Measurements from ENCODE around the gene MINAR1.
"Not testable (repeated sequence)": the region's sequence is repeated elsewhere in the genome, so short reads cannot be mapped to it uniquely, and the experiment has no call there.

The MINAR1 gene

GRCh38 chr15:79431636-79432344 is at the start of gene MINAR1:
TSS of gene MINAR1 (plus strand) at chr15:79432336. CDS start at chr15:79456148, 23,812 bp downstream.
- no peak for DNase-seq

GRCh38 chr15:79394231-79394630 is 37.9 kb upstream of the MINAR1 start:
- DNase-seq = no peak

GRCh38 chr15:79396850-79397249 is 35.3 kb upstream of the MINAR1 start:
- DNase-seq = no peak

GRCh38 chr15:79397269-79397910 is 34.7 kb upstream of the MINAR1 start:
- DNase-seq = no peak

GRCh38 chr15:79399606-79400005 is 32.5 kb upstream of the MINAR1 start:
- DNase-seq = no peak

GRCh38 chr15:79400650-79401049 is 31.5 kb upstream of the MINAR1 start:
- no peak for DNase-seq

- no peak for DNase-seq
Measured at GRCh38 chr15:79401301-79401700, 30.8 kb upstream of the MINAR1 start.

GRCh38 chr15:79402136-79402535 is 30.0 kb upstream of the MINAR1 start:
- no peak for DNase-seq

- no peak for DNase-seq
Measured at GRCh38 chr15:79403501-79403900, 28.6 kb upstream of the MINAR1 start.

- DNase-seq = no peak
Measured at GRCh38 chr15:79406210-79406609, 25.9 kb upstream of the MINAR1 start.

- DNase-seq = no peak
Measured at GRCh38 chr15:79408041-79408440, 24.1 kb upstream of the MINAR1 start.

GRCh38 chr15:79410237-79410636 is 21.9 kb upstream of the MINAR1 start:
- no peak for DNase-seq

GRCh38 chr15:79412010-79412409 is 20.1 kb upstream of the MINAR1 start:
- no peak for DNase-seq

- no peak for DNase-seq
Measured at GRCh38 chr15:79412429-79412828, 19.7 kb upstream of the MINAR1 start.

- DNase-seq = no peak
Measured at GRCh38 chr15:79416876-79417275, 15.3 kb upstream of the MINAR1 start.

GRCh38 chr15:79418693-79419279 is 13.3 kb upstream of the MINAR1 start:
- DNase-seq = no peak

- no peak for DNase-seq
Measured at GRCh38 chr15:79425591-79426295, 6.4 kb upstream of the MINAR1 start.

GRCh38 chr15:79426899-79427298 is 5.2 kb upstream of the MINAR1 start:
- not testable (repeated sequence) for DNase-seq

- no peak for DNase-seq
Measured at GRCh38 chr15:79427781-79428598, 4.1 kb upstream of the MINAR1 start.

- DNase-seq = no peak
Measured at GRCh38 chr15:79430901-79431635, 1.1 kb upstream of the MINAR1 start.

- no peak for DNase-seq
Measured at GRCh38 chr15:79432345-79433275, 474 bp downstream of the MINAR1 start.

Data from CD4-positive, alpha-beta T cell treated with Interleukin-15 for 1 hour (primary cell).